Endothelial cell of umbilical vein (primary cell): Measurements from ENCODE around the gene RRP36. TPM values are rescaled to one million over a fixed set of nuclear protein-coding genes. Genes with fewer than 3 reads are reported as not detected.

Experiments
- BruUV-seq: library from RNA; stranded (reverse); fragments of 400-500 nt; replicated peaks from 2 replicates; lab custom pipeline; 2021; lab: Mats Ljungman, UMichigan
- CTCF ChIA-PET: fragments of 300-600, 350-600 bp; sonication (Branson Sonifier 250); formaldehyde crosslinking; loops from one replicate; lab custom pipeline; 2021; ENCODE audit warnings: antibody characterized with exemption, inconsistent platforms; lab: Charles Lee
- POLR2A ChIA-PET: fragments of 300-600, 350-600 bp; sonication (Branson Sonifier 250); formaldehyde crosslinking; loops from one replicate; lab custom pipeline; 2021; ENCODE audit warnings: antibody characterized with exemption, inconsistent platforms; lab: Charles Lee
- DNase-seq: peaks from one replicate; pipeline ENCODE4 v3.0.0-alpha.2; 2011; ENCODE audit warnings: low read depth, low spot score
- FAIRE-seq: peaks from 2 replicates; lab custom pipeline; 2011; peaks lifted over from hg19 to GRCh38; lab: Jason Lieb, UNC
- H2AFZ ChIP-seq: 2 replicates; pipeline ENCODE4 v1.6.0; 2012; ENCODE audit warnings: low read depth, low read length, control low read depth, inconsistent platforms
- H3K27ac ChIP-seq: 2 replicates; pipeline ENCODE4 v1.5.1; 2011; ENCODE audit warnings: low read depth, mild to moderate bottlenecking, control low read depth, low read length, moderate library complexity; ENCODE audit not compliant: insufficient read depth
- H3K27me3 ChIP-seq, 2 experiments: 2 replicates each; pipeline versions ENCODE4 v1.6.0 to v1.6.1; 2011; ENCODE audit warnings: low read length in 2 of 2, mixed read lengths in 1 of 2; ENCODE audit not compliant: control insufficient read depth in 2 of 2, insufficient read depth in 2 of 2
- H3K36me3 ChIP-seq, 2 experiments: 2 replicates in 1 of 2; 3 replicates in 1 of 2; pipeline ENCODE4 v1.5.1; 2011; ENCODE audit warnings: low read length in 2 of 2, mild to moderate bottlenecking in 1 of 2, moderate library complexity in 1 of 2; ENCODE audit not compliant: control insufficient read depth in 2 of 2, insufficient read depth in 2 of 2; ENCODE audit errors: extremely low read depth in 1 of 2
- H3K4me1 ChIP-seq: 3 replicates; pipeline ENCODE4 v1.5.1; 2011; ENCODE audit warnings: mild to moderate bottlenecking, low read length; ENCODE audit not compliant: control insufficient read depth, insufficient read depth; ENCODE audit errors: extremely low read depth
- H3K4me2 ChIP-seq: 2 replicates; pipeline ENCODE4 v1.6.1; 2011; ENCODE audit warnings: low read length, control low read depth, mixed read lengths; ENCODE audit not compliant: insufficient read depth
- H3K4me3 ChIP-seq, 3 experiments: fragments of 200-600 bp in 1 of 3; sonication (generic), shearing (Covaris generic) in 1 of 3; replicated peaks in 1 of 3; 2 replicates each; pipeline ENCODE4 v1.5.1; 2011 to 2016; ENCODE audit warnings: control low read depth in 3 of 3, low read length in 3 of 3, mild to moderate bottlenecking in 2 of 3, inconsistent platforms in 1 of 3, low read depth in 1 of 3, moderate library complexity in 1 of 3; ENCODE audit not compliant: insufficient read depth in 1 of 3
- H3K79me2 ChIP-seq: 2 replicates; pipeline ENCODE4 v1.6.0; 2012; ENCODE audit warnings: low read length, inconsistent platforms; ENCODE audit not compliant: control insufficient read depth, insufficient read depth
- H3K9ac ChIP-seq: replicated peaks from 2 replicates; pipeline ENCODE3; 2011; ENCODE audit warnings: low read length, control low read depth; ENCODE audit not compliant: insufficient read depth; ENCODE audit errors: extremely low read depth
- H3K9me1 ChIP-seq: replicated peaks from 3 replicates; pipeline ENCODE4 v1.6.0; 2011; ENCODE audit warnings: mild to moderate bottlenecking, low read length; ENCODE audit not compliant: control insufficient read depth, insufficient read depth; ENCODE audit errors: extremely low read depth
- H3K9me3 ChIP-seq: replicated peaks from 2 replicates; pipeline ENCODE4 v1.5.1; 2012; ENCODE audit warnings: low read length, inconsistent platforms; ENCODE audit not compliant: control insufficient read depth, insufficient read depth
- H4K20me1 ChIP-seq: replicated peaks from 2 replicates; pipeline ENCODE3; 2011; ENCODE audit warnings: mild to moderate bottlenecking, low read length; ENCODE audit not compliant: control insufficient read depth, insufficient read depth; ENCODE audit errors: extremely low read depth
- CTCF ChIP-seq, 2 donors: IDR thresholded peaks; 1 replicate in 1 of 2; 2 replicates in 1 of 2; pipeline ENCODE4 v1.5.1; 2011; ENCODE audit warnings: low read length in 2 of 2, mild to moderate bottlenecking in 2 of 2, moderate library complexity in 2 of 2, control low read depth in 1 of 2, inconsistent platforms in 1 of 2, low read depth in 1 of 2; ENCODE audit not compliant: insufficient read depth in 1 of 2; ENCODE audit errors: extremely low read depth in 1 of 2
- EZH2 ChIP-seq: IDR thresholded peaks from 2 replicates; pipeline ENCODE4 v1.6.1; 2012; ENCODE audit warnings: borderline replicate concordance, low read depth, mild to moderate bottlenecking, moderate library complexity, low read length, inconsistent platforms; ENCODE audit not compliant: severe bottlenecking
- FOS ChIP-seq: IDR thresholded peaks from 2 replicates; pipeline ENCODE4 v1.6.1; 2011; ENCODE audit warnings: mild to moderate bottlenecking, low read length, moderate library complexity, borderline replicate concordance; ENCODE audit not compliant: insufficient read depth
- GATA2 ChIP-seq: IDR thresholded peaks from 2 replicates; pipeline ENCODE4 v1.7.0; 2011; ENCODE audit warnings: low read depth, mild to moderate bottlenecking, moderate library complexity, mixed read lengths, low read length; ENCODE audit not compliant: insufficient read length, insufficient read depth
- JUN ChIP-seq: IDR thresholded peaks from 2 replicates; pipeline ENCODE4 v1.6.1; 2011; ENCODE audit warnings: borderline replicate concordance, low read depth; ENCODE audit not compliant: insufficient read length, insufficient read depth
- MAX ChIP-seq: IDR thresholded peaks from 2 replicates; pipeline ENCODE4 v1.6.1; 2011; ENCODE audit not compliant: insufficient read depth, insufficient read length
- MYC ChIP-seq: IDR thresholded peaks from one replicate; pipeline ENCODE4 v1.6.1; 2011; ENCODE audit warnings: mild to moderate bottlenecking, low read depth, low read length
- POLR2A ChIP-seq: IDR thresholded peaks from 2 replicates; pipeline ENCODE4 v1.6.1; 2012; ENCODE audit warnings: low read depth, mild to moderate bottlenecking, control low read depth, low read length
- POLR2AphosphoS5 ChIP-seq: IDR thresholded peaks from 2 replicates; pipeline ENCODE4 v1.6.1; 2012; ENCODE audit warnings: low read depth, mild to moderate bottlenecking, control low read depth, low read length, moderate library complexity; ENCODE audit not compliant: insufficient read depth
- dilution Hi-C: fragments of 300-500 bp; cut with MboI; formaldehyde crosslinking; loops from one replicate; pipeline ENCODE4 v1.15.0; 2019; ENCODE audit warnings: low sequenced_read_pairs; ENCODE audit not compliant: extremely low pct_ligation_motif_present
- intact Hi-C: fragments of 100-400 bp; cut with micrococcal nuclease; formaldehyde crosslinking; loops from one replicate; pipeline ENCODE4 v1.10.0; 2022
- polyA plus RNA-seq, 4 experiments: library from polyadenylated mRNA; depleted of rRNA in 3 of 4; stranded (reverse) in 3 of 4; unstranded in 1 of 4; fragments of >200 nt; gene quantifications; 2 replicates each; pipeline versions ENCODE4 v1.2.1 to v1.2.3, GENCODE V29; 2011 to 2012; ENCODE audit warnings: missing spikeins in 1 of 4
- total RNA-seq: library from RNA; stranded (reverse); gene quantifications from 2 replicates; pipeline ENCODE4 v1.2.3, GENCODE V29; 2021

Gene RRP36
- total and polyA plus RNA-seq, 2 donors (not counting 3 experiments of a cell fraction or from before 2014, with no cell fraction given) = 40.2 to 103 TPM

GRCh38 chr6:42981836-42982235 is 39.6 kb upstream of the RRP36 start:
- Histone ChIP-seq H3K4me3 (no peak overlapping the region), H3K4me2 (no peak overlapping the region), H3K9me1 (no peaks in the 10 kb centered on the region), H2AFZ (peak overlapping the region; percentile 35), H3K27me3 (no peaks in the 10 kb centered on the region), H3K36me3 (no peaks in the 10 kb centered on the region), H3K27ac (no peak overlapping the region), H4K20me1 (peaks cover 3% of the 10 kb centered on the region), H3K9ac (no peak overlapping the region), H3K9me3 (no peaks in the 10 kb centered on the region), H3K79me2 (peaks cover 26% of the 10 kb centered on the region), H3K4me1 (peaks cover 34% of the 10 kb centered on the region)
- ChIA-PET CTCF (interaction anchor here (0.6 kb wide), 1 partner anchor 164 kb away, joined by 3 read pairs; no protein-coding TSS in a partner anchor), POLR2A (no interaction called here)
- DNase-seq (no peak), FAIRE-seq (peak; percentile 46)
- intact Hi-C loops (loop anchor here (5.0 kb wide), 1 partner anchor 80 kb away; no protein-coding TSS in a partner anchor), dilution Hi-C loops (no loop called here)
- BruUV-seq = no TSS peak
- no peak for TF ChIP-seq POLR2A
- TF ChIP-seq CTCF (IDR thresholded peaks at IDR 0.05; ENCODE audit: extremely low read depth in 1 of 2, insufficient read depth in 1 of 2, low read depth in 1 of 2, low read length in 2 of 2) = no peak
- no peak for TF ChIP-seq EZH2
- no peak for TF ChIP-seq GATA2
- TF ChIP-seq FOS = no peak
- TF ChIP-seq MAX = no peak
- TF ChIP-seq POLR2AphosphoS5 = no peak
- no peak for TF ChIP-seq JUN
- TF ChIP-seq MYC = no peak
